ENCODE measurements around the gene UTP11.

Gene UTP11

GRCh38 chr1:38018864-38019343, 6.4 kb downstream of the UTP11 start:
- DNase-seq (ENCODE audit: low read depth in 1 of 2, low spot score in 1 of 2) = peak in 1 of 2 experiments; percentile 30
- Histone ChIP-seq H3K27me3 (ENCODE audit: insufficient read depth, poor library complexity, severe bottlenecking) (no peaks in the 10 kb centered on the region), H3K4me3 (replicated peaks; ENCODE audit: insufficient read depth, low read length) (no peak overlapping the region), H3K27ac (replicated peaks) (no peak overlapping the region)
- no peak for TF ChIP-seq POLR2AphosphoS5 (IDR thresholded peaks at IDR 0.05; ENCODE audit: low read depth)
- peak; percentile 52 for TF ChIP-seq CTCF (IDR thresholded peaks at IDR 0.05; ENCODE audit: insufficient read depth, low read length)

- TF ChIP-seq GABPA (IDR thresholded peaks at IDR 0.05; ENCODE audit: low read depth) (no peak), REST (IDR thresholded peaks at IDR 0.05; ENCODE audit: insufficient replicate concordance, low read depth) (no peak), SPI1 (IDR thresholded peaks at IDR 0.05; ENCODE audit: borderline replicate concordance, low read depth) (no peak), POLR2AphosphoS5 (IDR thresholded peaks at IDR 0.05; ENCODE audit: low read depth) (no peak), CTCF (IDR thresholded peaks at IDR 0.05; ENCODE audit: insufficient read depth, low read length) (no peak)
- Histone ChIP-seq H3K4me3 (replicated peaks; ENCODE audit: insufficient read depth, low read length) (no peak overlapping the region), H3K27ac (replicated peaks) (no peak overlapping the region), H3K27me3 (ENCODE audit: insufficient read depth, poor library complexity, severe bottlenecking) (no peaks in the 10 kb centered on the region)
- DNase-seq (ENCODE audit: low read depth in 1 of 2, low spot score in 1 of 2) = no peak
These were observed 7.9 kb downstream of the UTP11 start for GRCh38 chr1:38020396-38020795.

GRCh38 chr1:38021969-38022368, 9.4 kb downstream of the UTP11 start:
- H3K27me3 ChIP-seq (ENCODE audit: insufficient read depth, poor library complexity, severe bottlenecking) = no peaks in the 10 kb centered on the region

More at GRCh38 chr1:38021969-38022368, 9.4 kb downstream of the UTP11 start:
- H3K27ac ChIP-seq (replicated peaks) = no peak overlapping the region
- TF ChIP-seq SPI1 (IDR thresholded peaks at IDR 0.05; ENCODE audit: borderline replicate concordance, low read depth) = no peak
- TF ChIP-seq CTCF (IDR thresholded peaks at IDR 0.05; ENCODE audit: insufficient read depth, low read length) = no peak
- no peak for TF ChIP-seq GABPA (IDR thresholded peaks at IDR 0.05; ENCODE audit: low read depth)
- no peak for TF ChIP-seq REST (IDR thresholded peaks at IDR 0.05; ENCODE audit: insufficient replicate concordance, low read depth)
- TF ChIP-seq POLR2AphosphoS5 (IDR thresholded peaks at IDR 0.05; ENCODE audit: low read depth) = no peak
- no peak for DNase-seq (ENCODE audit: low read depth in 1 of 2, low spot score in 1 of 2)
- no peak overlapping the region for H3K4me3 ChIP-seq (replicated peaks; ENCODE audit: insufficient read depth, low read length)

Measured in HL-60 (cell line).